BE2C (cell line): ENCODE measurements around the gene PDK1. TPM values are rescaled to one million over a fixed set of nuclear protein-coding genes. Genes with fewer than 3 reads are reported as not detected.
A peak's percentile ranks its signal among the peaks of the same experiment; 100 is the strongest.

Source experiments
- DNase-seq: peaks from one replicate; pipeline ENCODE4 v3.0.0-alpha.2; 2020
- H3K27me3 ChIP-seq: fragments of 250-450 bp; sonication (Bioruptor Pico); 2 replicates; pipeline ENCODE4 v1.5.1; 2020; ENCODE audit warnings: mild to moderate bottlenecking
- H3K36me3 ChIP-seq: fragments of 250-450 bp; sonication (Bioruptor Pico); 2 replicates; pipeline ENCODE4 v1.5.1; 2020; ENCODE audit warnings: mild to moderate bottlenecking
- H3K4me1 ChIP-seq: fragments of 250-450 bp; sonication (Bioruptor Pico); 2 replicates; pipeline ENCODE4 v1.5.1; 2020
- H3K4me3 ChIP-seq: 2 replicates; pipeline ENCODE4 v1.5.1; 2011; ENCODE audit warnings: low read depth, low read length
- H3K9me3 ChIP-seq: fragments of 250-450 bp; sonication (Bioruptor Pico); 2 replicates; pipeline ENCODE4 v1.5.1; 2020
- polyA plus RNA-seq: library from polyadenylated mRNA; unstranded; fragments of >200 nt; gene quantifications from one replicate; pipeline ENCODE4 v1.2.1, GENCODE V29; 2012; ENCODE audit warnings: low read depth, missing spikeins; ENCODE audit not compliant: insufficient read length, insufficient read depth
- TF ChIP-seq, protein P1 (sequence below): IDR thresholded peaks from 2 replicates; pipeline ENCODE4 v1.5.1; 2012; ENCODE audit warnings: mild to moderate bottlenecking, low read depth, low read length

The PDK1 gene
- 0.68 TPM for polyA plus RNA-seq

GRCh38 chr2:172555522-172556283 is at the start of gene PDK1:
TSS of gene PDK1 (plus strand) at chr2:172556090. CDS start at chr2:172556151, 61 bp downstream.
- H3K4me1 ChIP-seq: no peaks in the 10 kb centered on the region
- H3K4me3 ChIP-seq: peak within 1 kb of the TSS; percentile 78
- no peaks in the 10 kb centered on the region for H3K36me3 ChIP-seq
- H3K9me3 ChIP-seq: no peaks in the 10 kb centered on the region
- TF ChIP-seq, protein P1, sequence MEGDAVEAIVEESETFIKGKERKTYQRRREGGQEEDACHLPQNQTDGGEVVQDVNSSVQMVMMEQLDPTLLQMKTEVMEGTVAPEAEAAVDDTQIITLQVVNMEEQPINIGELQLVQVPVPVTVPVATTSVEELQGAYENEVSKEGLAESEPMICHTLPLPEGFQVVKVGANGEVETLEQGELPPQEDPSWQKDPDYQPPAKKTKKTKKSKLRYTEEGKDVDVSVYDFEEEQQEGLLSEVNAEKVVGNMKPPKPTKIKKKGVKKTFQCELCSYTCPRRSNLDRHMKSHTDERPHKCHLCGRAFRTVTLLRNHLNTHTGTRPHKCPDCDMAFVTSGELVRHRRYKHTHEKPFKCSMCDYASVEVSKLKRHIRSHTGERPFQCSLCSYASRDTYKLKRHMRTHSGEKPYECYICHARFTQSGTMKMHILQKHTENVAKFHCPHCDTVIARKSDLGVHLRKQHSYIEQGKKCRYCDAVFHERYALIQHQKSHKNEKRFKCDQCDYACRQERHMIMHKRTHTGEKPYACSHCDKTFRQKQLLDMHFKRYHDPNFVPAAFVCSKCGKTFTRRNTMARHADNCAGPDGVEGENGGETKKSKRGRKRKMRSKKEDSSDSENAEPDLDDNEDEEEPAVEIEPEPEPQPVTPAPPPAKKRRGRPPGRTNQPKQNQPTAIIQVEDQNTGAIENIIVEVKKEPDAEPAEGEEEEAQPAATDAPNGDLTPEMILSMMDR: no peak
- H3K27me3 ChIP-seq: no peaks in the 10 kb centered on the region
- DNase-seq: peak; percentile 84

DNA sequence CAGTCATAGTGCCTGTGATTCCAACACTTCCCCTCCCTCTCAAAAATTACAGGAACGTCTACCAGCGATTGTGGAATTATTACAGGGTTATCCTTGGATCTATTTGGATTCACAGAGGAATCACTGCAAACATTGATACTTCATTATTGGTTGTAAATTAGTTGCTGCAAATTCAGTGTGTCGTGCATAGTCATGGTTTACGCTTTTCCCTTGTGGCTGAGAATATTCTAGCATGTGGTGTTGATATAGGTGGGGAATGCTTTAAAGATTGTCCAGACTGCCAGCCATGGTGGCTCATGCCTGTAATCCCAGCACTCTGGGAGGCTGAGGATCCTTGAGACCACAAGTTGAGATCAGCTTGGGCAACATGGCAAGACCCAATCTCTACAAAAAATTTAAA is 48.7 kb upstream of the PDK1 start:
- no peak for DNase-seq
- Histone ChIP-seq H3K27me3 (no peaks in the 10 kb centered on the region), H3K9me3 (no peaks in the 10 kb centered on the region), H3K36me3 (no peaks in the 10 kb centered on the region), H3K4me1 (no peaks in the 10 kb centered on the region), H3K4me3 (no peak overlapping the region)
- TF ChIP-seq, protein P1: no peak

DNA sequence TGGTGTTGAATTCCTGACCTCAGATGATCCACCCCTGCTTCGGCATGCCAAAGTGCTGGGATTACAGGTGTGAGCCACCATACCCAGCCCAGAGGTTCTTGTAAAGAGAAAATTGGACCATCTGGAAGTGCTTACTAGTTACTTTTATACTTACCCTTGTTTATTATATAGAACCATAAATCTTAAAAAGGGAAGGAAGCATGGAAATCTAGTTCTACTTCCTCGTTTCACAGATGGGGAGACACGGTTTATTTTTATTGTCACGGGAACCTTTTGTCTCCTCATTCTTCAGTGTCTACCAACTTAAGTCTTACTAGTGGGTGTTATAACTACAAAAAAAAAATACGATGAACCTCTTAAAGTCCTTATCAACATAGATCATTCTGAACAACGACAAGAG is 45.8 kb upstream of the PDK1 start:
- Histone ChIP-seq H3K4me1 (no peaks in the 10 kb centered on the region), H3K9me3 (no peaks in the 10 kb centered on the region), H3K36me3 (no peaks in the 10 kb centered on the region), H3K27me3 (no peaks in the 10 kb centered on the region), H3K4me3 (no peak overlapping the region)
- no peak for DNase-seq
- TF ChIP-seq, protein P1: no peak

DNA sequence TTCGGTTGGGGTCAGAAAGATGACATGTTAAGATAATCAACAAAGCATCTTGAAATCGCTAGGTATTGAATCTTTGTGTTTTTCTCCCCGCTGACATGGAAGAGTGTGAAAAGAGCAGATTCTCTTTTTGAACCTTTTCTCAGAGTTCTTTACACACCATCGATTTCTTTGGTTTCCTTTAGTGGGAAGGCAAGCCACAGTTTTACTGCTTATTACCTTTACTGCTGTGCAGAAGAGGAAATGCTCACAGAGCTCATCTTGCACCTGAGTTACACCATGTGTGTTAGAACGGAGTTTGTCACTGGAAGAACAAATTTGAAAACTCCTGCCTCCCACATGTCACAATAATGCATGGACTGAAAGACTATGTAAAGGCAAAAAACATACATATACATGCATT is 45.3 kb upstream of the PDK1 start:
- no peaks in the 10 kb centered on the region for H3K36me3 ChIP-seq
- no peaks in the 10 kb centered on the region for H3K4me1 ChIP-seq
- DNase-seq: no peak
- TF ChIP-seq, protein P1: no peak
- H3K4me3 ChIP-seq: no peak overlapping the region
- H3K9me3 ChIP-seq: no peaks in the 10 kb centered on the region
- no peaks in the 10 kb centered on the region for H3K27me3 ChIP-seq

DNA sequence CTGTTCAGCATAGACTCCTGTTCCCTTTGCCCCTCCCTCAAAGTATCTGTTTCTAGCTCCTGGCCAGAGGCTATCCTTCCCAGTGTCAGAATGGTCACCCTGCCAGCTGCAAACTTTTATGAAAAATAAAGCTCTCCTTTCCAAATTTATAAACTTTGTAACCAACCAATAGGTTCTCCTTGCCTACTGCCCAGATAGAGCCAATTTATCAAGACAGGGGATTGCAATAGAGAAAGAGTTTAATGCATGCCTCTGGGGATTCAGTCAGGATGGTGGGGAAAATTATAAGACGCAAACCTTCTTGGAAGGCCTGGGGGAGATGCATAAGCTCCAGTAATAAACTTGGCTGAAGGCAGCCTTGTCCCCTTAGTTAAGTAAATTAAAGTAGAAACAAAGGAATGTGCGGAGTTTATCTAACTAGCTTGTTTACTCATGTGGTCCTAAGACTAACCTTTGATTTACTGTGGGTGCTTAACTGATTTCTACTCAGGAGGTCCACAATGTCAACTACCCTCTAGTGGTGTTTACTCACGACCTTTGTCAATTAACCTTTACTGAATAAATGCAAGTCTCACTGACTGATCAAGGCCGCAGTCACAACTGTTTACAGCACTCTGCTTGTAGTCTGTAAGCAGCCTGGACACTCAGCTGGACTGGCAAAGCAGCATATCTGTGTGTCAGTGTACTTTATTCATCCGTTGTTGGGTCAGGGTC is 42.9 kb upstream of the PDK1 start:
- no peak for DNase-seq
- TF ChIP-seq, protein P1: no peak
- Histone ChIP-seq H3K36me3 (no peaks in the 10 kb centered on the region), H3K4me3 (no peak overlapping the region), H3K4me1 (no peaks in the 10 kb centered on the region), H3K9me3 (no peaks in the 10 kb centered on the region), H3K27me3 (no peaks in the 10 kb centered on the region)

- Histone ChIP-seq H3K4me1 (no peaks in the 10 kb centered on the region), H3K36me3 (no peaks in the 10 kb centered on the region), H3K9me3 (no peaks in the 10 kb centered on the region), H3K4me3 (no peak overlapping the region), H3K27me3 (no peaks in the 10 kb centered on the region)
- TF ChIP-seq, protein P1: no peak
- DNase-seq: no peak
Measured at GRCh38 chr2:172513524-172513900, 42.4 kb upstream of the PDK1 start.
